Activated CD8-positive, alpha-beta memory T cell treated with anti-CD3 and anti-CD28 coated beads, Interleukin-2, amount 50 U/mL, for 48 hours (primary cell): ENCODE data around the gene SLC12A5.
A peak's percentile ranks its signal among the peaks of the same experiment; 100 is the strongest.

Experiments
- DNase-seq: peaks from one replicate; pipeline ENCODE4 v3.0.0-alpha.2; 2020

Gene SLC12A5

DNA sequence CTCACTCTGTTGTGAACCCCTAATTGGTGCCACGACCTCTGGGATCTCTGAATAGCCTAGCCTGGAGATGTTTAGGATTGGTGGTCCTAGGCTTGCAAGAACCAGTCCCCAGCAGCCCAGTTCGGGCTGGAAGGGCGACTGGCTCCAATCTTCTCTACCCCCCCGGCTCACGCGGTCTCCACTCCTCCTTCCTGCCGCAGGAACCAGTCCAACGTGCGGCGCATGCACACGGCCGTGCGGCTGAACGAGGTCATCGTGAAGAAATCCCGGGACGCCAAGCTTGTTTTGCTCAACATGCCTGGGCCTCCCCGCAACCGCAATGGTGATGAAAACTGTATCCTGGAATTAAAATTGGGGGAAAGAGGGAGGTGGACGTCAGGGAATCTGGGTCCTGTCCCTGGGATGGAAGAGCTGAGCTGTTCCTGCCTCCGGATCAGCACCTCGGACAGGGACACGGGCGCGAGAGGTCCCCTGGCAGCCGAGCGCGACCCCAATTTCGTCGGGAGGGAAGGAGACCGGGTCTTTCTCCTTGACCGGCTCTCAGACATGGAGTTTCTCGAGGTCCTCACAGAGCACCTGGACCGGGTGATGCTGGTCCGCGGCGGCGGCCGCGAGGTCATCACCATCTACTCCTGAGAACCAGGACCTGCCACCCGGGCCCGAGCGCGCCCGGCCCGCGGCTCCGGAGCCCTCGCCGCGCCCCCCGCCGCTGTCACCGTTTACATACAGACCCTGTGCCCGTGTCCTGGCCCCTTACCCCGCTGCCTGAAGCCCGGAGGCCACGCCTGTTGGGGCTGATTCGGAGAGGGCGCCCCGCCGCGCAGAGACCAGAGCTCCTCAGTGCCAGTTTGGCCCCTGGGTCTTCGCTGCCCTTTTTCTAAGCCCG is 28.2 kb downstream of the SLC12A5 start:
- peak; percentile 60 for DNase-seq

- no peak for DNase-seq
Observed at GRCh38 chr20:46057856-46058598, 29.0 kb downstream of the SLC12A5 start.

- DNase-seq: no peak
Observed at GRCh38 chr20:46058599-46059281, 29.7 kb downstream of the SLC12A5 start.

GRCh38 chr20:46060301-46060881 is 31.4 kb downstream of the SLC12A5 start:
- DNase-seq: no peak

- DNase-seq: no peak
Observed at GRCh38 chr20:46060975-46061374, 32.0 kb downstream of the SLC12A5 start.

DNA sequence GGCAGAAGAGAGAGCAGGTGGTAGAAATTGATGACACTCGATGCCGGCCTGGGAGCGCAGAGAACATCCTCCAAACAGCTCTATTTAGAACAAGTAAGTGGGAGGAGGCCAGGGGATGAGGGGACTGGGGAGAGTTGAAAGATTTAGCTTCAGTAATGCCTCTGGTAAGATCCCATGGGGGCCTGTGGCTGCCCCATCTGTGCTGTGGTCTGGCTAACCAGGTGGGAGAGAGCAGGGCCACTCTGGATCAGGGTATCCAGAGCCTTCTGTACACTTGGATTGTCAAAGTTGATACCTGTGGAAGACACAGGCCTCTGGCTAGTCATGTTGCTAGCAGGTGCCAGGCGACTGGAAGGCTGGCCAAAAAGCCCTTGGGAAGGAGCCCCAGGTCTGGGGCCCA is 33.1 kb downstream of the SLC12A5 start:
- no peak for DNase-seq

GRCh38 chr20:46062621-46063020 is 33.6 kb downstream of the SLC12A5 start:
- no peak for DNase-seq

DNA sequence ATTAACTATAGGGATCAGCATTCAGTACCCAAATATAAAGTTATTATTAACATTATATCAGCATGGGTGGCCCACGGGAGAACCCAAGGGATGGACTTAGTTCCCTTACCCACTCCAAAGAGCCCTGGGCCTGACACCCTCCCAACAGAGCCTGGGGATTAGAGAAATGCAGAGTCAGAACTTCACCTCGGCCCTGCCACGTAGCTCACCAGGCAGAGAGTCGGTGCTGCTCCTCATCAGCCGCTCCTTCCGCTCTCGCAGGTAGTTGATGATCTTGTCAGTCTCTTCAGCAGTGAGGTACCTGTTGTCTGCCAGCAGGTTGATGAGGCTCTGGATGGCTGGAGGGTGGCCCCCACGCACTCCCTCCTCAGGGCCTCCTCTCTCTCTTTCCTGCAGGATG is 34.1 kb downstream of the SLC12A5 start:
- DNase-seq: no peak

GRCh38 chr20:46063652-46064054 is 34.6 kb downstream of the SLC12A5 start:
- DNase-seq: no peak

- DNase-seq: no peak
Observed at GRCh38 chr20:46065006-46065405, 36.0 kb downstream of the SLC12A5 start.

GRCh38 chr20:46065691-46066090 is 36.7 kb downstream of the SLC12A5 start:
- no peak for DNase-seq

DNA sequence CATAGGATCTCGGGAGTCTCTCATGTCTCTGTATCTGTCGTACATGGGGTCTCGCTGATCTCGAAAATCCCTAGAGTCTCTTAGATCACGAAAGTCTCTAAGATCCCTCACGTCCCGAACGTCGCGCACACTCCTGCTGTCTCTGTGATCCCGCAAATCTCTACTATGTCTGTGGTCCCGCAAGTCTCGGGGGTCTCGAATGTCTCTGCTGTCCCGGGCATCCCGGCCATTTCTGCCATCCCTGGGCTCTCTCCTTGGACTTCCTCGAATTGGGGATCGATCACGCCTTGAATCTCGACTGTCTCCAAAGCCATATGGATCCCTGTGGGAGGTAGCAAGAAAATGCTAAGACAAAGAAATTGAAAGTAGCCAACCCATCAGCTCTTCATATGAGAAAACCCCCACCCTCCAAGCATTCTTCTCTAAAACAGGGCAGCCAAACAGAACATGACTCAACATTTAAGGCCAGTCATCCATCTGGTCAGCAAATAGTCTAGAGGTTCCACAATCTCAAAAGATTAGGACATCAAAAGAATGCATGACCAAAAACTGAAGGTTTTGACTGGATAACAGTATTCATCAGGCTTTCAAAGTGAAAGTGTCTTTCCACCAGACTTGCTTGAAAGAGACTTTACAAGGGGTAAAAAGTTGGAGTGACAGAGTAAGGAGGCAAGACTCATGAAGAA is 41.3 kb downstream of the SLC12A5 start:
- DNase-seq: no peak

- no peak for DNase-seq
Observed at GRCh38 chr20:46071573-46071972, 42.6 kb downstream of the SLC12A5 start.

DNA sequence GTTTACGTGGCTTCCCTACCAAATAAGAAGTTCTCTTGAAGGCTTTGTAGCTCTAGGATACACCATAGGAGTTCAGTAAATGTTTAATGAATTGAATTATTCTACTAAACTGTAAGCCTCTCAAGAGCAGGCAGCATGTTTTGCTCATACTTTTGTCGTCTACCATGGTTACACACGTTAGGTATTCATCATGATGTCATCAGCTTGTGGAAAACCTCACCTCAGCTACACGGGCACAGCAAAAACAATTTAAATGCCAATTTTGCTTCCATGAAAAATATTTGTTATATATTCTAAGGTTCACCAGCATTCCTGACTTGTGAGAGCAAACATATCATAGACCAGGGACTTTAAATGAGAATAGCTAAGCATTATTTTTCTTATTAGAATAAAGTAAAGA is 44.0 kb downstream of the SLC12A5 start:
- no peak for DNase-seq

GRCh38 chr20:46073443-46073842 is 44.4 kb downstream of the SLC12A5 start:
- no peak for DNase-seq

- no peak for DNase-seq
Observed at GRCh38 chr20:46074006-46074405, 45.0 kb downstream of the SLC12A5 start.

DNA sequence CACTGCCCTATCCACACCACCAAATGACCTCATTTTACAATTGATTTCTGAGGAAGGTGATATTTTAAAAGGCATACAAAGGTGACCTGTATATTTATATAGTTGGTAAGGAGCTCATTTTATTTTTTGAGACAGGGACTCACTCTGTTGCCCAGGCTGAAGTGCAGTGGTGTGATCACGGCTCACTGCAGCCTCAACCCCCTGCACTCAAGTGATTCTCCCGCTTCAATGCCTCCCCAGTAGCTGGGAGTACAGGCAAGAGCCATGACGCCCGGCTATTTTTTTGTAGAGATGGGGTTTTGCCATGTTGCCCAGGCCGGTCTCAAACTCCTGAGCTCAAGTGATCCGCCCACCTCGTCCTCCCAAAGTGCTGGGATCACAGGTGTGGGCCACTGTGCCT is 47.8 kb downstream of the SLC12A5 start:
- no peak for DNase-seq

- DNase-seq: no peak
Observed at GRCh38 chr20:46077642-46078305, 48.8 kb downstream of the SLC12A5 start.

DNA sequence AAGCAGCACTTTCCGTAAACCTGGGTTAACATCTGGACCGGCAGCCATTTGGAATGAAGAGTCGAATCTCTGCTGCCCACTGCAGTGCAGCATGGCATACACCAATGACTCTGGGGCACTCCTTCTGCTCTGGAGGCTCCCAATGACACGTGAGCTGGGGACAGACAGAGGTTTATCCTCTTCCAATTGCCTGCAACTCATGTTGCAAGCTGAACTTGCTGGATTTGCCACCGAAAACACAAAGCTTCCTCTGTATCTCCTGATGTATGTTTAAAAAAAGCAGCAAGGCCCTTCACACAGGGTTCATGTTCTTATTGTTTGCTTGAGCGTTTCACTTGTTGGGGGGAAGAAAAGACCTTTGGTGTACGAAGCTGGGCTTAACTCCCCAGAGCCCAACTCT is 49.9 kb downstream of the SLC12A5 start:
- DNase-seq: no peak

- DNase-seq: no peak
Observed at GRCh38 chr20:46081074-46081473, 52.1 kb downstream of the SLC12A5 start.

DNA sequence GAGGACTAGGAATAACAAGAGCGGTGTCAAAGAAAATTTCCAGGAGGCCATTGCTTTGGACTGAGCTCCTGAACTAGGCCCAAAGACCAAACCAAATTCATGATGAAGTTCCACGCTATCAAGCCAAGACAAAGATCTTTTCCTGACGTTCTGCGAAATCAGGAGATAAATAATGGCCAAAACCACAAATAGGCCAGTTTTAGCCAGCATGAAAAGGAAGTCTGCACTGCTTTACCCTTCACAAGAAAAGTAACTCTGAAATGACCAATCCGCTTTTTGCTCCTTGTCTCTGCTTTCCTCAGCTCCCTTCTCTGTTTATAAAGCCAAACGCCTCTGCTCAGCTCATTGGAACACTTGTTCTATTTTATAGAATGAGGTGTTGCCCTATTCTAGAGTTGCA is 54.1 kb downstream of the SLC12A5 start:
- DNase-seq: no peak

- no peak for DNase-seq
Observed at GRCh38 chr20:46083531-46084061, 54.6 kb downstream of the SLC12A5 start.
